Fibroblast of skin of back (primary cell): ENCODE results near the gene CCDC174. TPM values are rescaled to one million over a fixed set of nuclear protein-coding genes. Genes with fewer than 3 reads are reported as not detected.
"Not testable (repeated sequence)": the region's sequence is repeated elsewhere in the genome, so short reads cannot be mapped to it uniquely, and the experiment has no call there.

Experiments used
- DNase-seq: peaks from one replicate; pipeline ENCODE4 v3.0.0-alpha.2; 2013
- polyA plus RNA-seq, 2 experiments: library from polyadenylated mRNA; unstranded; fragments of 120-200 nt; gene quantifications; one replicate each; pipeline ENCODE4 v1.2.1, GENCODE V29; 2013; ENCODE audit not compliant: insufficient read length in 2 of 2

The CCDC174 gene
- 16.1 TPM for polyA plus RNA-seq (2013, experiment 1 of 2; ENCODE audit: insufficient read length)
- polyA plus RNA-seq (2013, experiment 2 of 2; ENCODE audit: insufficient read length): 13.4 TPM

DNA sequence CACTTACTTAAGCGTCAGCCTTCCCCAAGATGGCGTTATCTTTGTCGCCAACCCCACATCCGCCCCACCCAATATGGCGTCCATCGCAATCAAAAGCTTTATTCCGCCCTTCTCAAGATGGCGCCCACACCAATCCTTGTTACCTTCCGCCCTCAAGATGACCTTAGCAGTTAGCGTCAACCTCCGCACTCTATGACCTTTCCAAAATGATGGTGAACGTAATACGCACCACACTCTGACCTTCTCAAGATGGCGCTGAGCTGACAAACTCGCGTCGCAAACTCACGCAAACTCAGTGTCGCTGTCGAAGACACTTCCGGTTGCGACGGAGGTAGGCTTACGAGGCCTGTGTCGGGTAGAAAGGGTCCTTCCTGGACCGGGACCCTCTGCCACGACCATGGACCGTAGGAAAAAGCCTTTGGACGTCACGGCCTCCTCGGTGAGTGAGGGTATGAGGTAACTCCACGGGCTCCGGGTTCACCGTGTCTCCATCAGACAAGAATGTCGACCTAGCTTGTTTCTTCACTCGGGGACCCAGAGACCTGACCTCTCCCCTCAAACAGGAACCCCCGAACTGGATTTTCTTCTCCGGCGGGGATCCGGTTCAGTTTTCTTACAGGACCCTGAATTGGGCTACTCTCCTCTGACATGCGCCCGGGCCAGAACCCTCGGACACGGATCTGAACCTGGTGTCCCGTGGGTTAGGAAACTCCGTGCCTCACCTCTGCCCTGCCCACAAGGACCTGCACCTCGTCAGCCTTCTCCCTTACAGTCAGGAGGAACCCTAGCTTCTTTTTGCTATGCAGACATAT lies at the start of gene CCDC174:
Gene CCDC174 (plus strand): TSS at position 323 of the 812 bp plus-strand sequence. CDS start 75 bp downstream, at position 398.
- DNase-seq: peak; percentile 99

DNA sequence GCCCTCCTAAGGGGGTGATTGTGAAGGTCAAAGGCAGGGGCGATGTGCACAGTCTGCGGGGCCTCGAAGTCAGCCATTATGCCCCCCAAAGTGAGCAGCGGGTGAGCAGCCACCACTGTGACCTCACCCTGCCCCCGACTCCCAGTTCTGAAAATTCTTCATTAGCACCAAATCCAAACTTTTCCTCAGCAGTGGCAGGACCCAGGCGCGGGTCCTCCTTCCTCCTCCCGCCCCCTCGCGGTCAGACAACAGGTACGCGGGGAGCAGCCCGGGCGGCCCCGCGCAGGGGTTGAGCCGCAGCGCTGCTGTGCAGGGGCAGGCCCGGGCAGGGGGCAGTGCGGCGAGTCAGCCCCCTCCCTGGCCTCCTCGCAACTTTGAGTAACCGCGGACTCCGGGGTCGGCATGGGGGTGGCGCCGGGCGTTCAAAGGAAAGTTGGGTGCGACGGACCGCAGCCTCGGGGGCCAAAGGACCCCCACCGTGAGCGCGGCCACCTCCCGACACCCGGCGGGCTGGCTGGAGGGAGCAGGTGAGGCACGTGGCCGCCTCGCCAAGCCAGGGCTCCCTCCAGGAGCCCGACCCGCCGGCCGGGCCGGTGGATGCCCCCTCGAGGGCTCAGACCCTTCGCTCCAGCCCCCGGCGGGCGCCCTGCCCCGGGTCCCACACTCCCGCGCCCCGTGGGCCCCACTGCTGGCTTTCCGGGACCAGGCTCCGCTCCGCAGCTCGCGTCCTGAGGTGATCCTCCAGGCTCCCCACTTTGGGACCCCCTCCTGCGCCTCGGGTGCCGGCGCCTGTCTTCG lies 49.4 kb upstream of the CCDC174 start:
- DNase-seq: no peak

GRCh38 chr3:14602804-14603644 lies 48.5 kb upstream of the CCDC174 start:
- DNase-seq: no peak

DNA sequence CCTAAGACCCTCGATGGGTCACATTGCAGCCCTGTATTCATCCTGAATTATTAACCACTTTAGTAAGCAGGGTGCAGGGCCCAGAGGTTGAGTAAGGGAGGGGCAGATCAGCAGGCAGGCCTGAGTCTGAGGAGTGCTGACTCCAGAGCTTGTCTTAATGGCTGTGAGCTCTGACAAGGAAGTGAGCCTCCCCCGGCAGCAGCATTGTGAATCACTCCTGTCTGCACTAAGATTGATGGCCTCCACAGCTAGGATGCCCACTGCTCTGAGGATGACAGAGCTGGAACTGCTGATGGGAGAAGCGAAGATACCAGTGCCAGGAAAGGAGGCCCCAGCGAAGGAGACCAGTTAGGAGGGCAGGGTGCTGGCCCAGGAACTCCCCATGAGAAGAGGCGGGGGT lies 46.5 kb upstream of the CCDC174 start:
- DNase-seq: no peak

DNA sequence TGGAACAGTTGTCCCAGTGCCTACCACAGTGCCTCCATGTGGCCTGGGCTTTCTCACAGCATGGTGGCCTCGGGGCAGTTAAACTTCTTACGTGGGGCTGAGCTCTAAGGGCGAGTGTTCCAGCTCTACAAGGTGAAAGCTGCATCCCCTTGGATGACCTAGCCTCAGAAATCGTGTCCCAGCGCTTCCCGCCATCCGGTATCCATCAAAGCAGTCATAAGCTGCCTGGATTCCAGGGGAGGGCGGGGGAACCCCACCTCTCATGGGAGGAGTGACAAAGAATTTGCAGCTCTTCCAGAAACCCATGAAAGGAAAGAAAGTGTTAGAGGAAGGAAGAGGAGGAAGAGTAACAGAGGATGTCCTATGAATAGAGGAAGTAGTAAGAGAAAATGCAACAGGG lies 45.8 kb upstream of the CCDC174 start:
- DNase-seq: no peak

DNA sequence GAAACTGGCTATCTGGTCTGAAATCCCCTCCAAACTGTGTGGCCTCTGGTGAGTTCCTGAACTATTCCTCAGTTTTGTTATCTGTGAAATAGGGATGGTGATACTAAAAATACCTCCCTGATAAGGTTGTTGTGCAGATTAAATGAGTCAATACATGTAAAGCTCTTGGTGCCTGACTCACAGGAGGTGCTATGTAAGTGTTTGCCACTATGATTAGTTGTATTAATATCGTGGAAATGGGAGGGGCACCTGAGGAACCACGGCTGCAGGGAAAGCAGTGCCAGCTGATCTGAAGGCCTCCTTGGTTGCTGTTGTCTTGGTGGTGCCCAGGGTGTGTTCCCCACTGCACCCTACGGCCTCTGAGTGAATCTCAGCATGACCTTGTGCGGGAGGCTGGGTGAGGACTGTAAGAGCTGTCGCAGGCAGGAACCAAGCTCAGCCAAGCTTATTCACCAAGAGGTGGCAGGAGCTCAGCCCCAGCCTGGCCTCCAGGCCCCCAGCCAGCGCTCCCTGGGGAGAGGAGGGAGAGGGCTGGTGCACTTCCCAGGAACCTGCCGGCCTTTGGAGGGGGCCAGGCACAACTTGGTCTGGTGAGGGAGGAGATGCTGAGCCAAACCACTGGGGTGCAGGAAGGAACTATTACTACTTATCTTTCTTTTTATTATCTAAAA lies 44.8 kb upstream of the CCDC174 start:
- DNase-seq: no peak

DNA sequence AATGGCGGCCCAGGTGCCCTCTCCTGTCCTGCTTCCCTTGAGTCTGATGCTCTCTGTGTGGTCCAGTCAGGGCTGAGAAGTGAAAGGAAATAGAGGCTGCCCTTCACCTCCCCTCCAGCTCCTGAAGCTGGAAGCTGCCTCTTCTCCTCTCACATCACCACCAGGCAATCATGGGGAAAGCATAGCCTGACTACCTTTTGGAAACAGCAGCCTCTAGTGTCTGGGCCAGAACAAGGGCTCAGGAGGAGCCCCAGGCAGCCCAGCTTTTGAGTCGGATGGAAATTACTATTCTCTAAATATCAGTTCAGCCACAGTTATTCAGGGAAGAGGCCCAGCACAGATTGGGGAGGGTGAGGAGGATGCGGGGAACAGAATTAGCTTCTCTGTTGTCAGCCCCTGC lies 43.3 kb upstream of the CCDC174 start:
- DNase-seq: no peak

DNA sequence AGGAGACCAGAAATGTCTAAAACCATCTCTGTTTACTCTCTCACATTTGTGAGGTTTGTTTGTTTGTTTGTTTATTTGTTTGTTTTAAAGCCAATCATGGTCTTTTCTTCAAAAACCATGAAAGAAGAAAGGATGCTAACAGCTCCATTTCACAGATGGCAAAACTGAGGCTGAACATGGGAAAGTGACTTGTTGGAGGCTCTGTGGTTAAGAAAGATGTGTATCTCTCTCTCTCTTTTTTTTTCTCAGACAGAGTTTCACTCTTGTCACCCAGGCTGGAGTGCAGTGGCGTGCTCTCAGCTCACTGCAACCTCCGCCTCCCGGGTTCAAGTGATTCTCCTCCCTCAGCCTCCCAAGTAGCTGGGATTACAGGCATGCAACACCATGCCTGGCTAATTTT lies 42.5 kb upstream of the CCDC174 start:
- not testable (repeated sequence) for DNase-seq

DNA sequence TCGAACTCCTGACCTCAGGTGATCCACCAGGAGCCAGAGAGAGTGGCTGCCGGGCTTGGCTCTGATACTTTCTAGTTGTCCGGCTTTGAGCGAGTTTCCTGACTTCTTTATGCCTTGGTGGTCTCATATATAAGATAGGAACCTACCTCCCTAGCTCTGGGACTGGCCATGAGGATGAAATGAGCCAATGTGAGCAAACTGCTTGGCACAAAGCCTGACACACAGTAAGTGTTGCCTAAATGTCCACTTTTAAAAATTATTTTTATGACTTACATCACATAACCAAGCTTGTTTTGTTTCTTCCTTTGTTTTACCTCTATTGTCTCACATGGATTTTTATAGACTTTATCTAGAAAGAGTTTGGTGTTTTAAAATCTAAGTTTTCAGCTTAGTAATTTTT lies 42.1 kb upstream of the CCDC174 start:
- DNase-seq: no peak

DNA sequence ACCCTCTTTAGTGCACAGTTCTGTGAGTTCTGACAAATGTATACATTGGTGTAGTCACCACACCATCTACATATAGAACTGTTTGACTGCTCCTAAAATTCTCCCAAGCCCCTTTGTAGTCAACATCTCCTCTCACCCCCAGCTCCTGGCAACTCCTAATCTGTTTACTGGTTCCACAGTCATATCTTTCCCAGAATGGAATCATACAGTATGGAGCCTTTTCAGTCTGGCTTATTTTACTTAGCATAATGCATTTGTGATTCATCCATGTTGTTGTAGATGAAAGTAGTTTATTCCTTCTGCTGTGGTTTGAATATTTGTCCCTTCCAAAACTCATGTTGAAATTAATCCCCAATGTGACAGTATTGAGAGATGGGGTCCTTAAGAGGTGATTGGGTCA lies 41.6 kb upstream of the CCDC174 start:
- DNase-seq: no peak

DNA sequence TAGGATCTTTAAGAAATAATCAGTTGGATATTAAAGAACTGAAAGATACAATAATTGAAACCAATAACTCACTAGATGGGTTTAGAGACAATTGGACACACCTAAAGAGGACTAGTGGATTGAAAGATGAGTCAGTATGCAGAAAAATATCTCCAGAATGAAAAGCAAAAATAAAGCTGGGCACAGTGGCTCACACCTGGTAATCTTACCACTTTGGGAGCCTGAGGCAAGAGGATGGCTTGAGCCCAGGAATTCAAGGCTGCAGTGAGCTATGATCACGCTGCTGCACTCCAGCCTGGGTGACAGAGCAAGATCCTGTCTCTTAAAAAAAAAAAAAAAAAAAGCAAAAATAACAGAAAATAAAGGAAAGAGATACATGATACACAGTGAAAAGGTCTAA lies 37.4 kb upstream of the CCDC174 start:
- no peak for DNase-seq

- DNase-seq: peak; percentile 13
Measured at GRCh38 chr3:14614862-14615261, 36.7 kb upstream of the CCDC174 start.

GRCh38 chr3:14616606-14617507 lies 34.7 kb upstream of the CCDC174 start:
- DNase-seq: no peak

DNA sequence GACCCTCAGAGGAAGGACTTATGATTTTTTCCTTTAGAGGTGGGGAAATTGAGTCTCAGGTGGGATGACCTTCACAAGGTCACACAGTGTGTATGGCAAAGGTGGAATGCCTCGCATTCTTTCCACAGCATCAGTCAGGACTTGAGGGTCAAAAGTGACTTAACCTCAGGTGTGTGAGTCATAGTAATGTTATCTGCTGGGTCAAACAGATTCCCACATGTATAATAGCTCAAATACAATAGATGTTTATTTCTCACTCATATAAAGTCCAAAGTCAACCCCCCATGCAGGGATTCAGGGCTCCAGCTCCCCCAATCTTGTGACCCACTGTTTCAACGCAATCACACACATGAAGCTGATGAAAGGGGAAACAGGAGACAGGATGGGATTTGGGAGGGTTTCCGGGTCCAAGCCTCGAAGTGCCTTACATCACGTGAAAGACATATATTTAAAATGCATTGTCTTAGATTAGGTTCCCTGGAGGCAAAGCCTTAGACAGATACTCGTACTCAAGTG lies 34.0 kb upstream of the CCDC174 start:
- DNase-seq: no peak

GRCh38 chr3:14619605-14620004 lies 32.0 kb upstream of the CCDC174 start:
- no peak for DNase-seq

- DNase-seq: no peak
Measured at GRCh38 chr3:14620512-14620911, 31.1 kb upstream of the CCDC174 start.

- no peak for DNase-seq
Measured at GRCh38 chr3:14621093-14621492, 30.5 kb upstream of the CCDC174 start.

DNA sequence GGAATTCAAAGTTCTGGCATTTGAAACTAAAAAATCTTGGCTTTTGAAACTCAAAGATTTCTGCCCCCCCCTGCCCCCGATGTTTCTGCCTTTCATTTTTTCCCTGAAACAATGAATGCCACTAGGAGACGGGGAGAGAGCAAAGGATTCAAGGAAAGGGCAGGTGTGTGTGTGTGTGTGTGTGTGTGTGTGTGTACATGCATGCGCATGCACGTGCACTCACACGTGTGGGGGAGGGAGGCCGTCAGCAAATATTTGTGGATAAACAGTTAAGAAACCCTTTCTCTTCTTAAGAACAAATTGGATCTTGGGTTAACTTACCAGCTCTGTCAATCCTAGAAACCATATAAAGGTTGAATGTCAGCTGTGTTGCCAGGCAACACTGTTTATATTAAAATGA lies 29.2 kb upstream of the CCDC174 start:
- DNase-seq: no peak

DNA sequence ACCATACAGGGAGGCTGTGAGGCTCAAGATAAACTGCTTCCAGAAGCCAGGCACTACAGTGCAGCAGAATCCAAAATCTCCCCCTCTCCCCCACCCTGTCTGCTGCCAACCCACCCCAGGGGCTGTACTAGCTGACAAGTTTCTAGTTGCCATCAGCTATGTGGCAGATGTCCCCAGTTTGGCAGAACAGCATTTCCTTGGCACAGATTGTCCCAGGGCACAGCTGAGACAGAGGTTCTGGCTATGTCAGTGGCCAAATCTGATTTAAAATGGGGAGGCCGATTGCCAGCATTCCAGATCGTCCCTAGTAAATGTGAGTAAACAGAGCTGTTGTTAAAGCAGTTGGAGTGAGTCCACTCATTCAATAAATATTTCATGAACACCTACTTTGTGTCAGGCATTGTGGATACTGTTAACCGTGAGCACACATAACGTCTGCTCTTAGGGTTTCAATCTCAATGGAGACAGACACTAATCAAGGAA lies 28.0 kb upstream of the CCDC174 start:
- no peak for DNase-seq

- no peak for DNase-seq
Measured at GRCh38 chr3:14624498-14624897, 27.1 kb upstream of the CCDC174 start.

- DNase-seq: no peak
Measured at GRCh38 chr3:14625443-14625842, 26.1 kb upstream of the CCDC174 start.
